OCI-LY1 (cell line): ENCODE measurements around the gene PRDX1.

Source experiments
- H2AFZ ChIP-seq: fragments of 200-600 bp; sonication (generic), shearing (Covaris generic); 2 replicates; pipeline ENCODE4 v1.6.0; 2014; ENCODE audit warnings: antibody characterized with exemption, mild to moderate bottlenecking, low read length
- H3F3A ChIP-seq: fragments of 200-600 bp; sonication (generic), shearing (Covaris generic); 2 replicates; pipeline ENCODE4 v1.6.0; 2014; ENCODE audit warnings: mild to moderate bottlenecking, antibody characterized with exemption, low read length, moderate library complexity; ENCODE audit not compliant: insufficient read depth
- H3K27ac ChIP-seq: fragments of 200-600 bp; sonication (generic); 2 replicates; pipeline ENCODE4 v1.5.1; 2014; ENCODE audit warnings: low read length, mixed run types, mild to moderate bottlenecking, low read depth; ENCODE audit not compliant: poor library complexity, severe bottlenecking
- H3K27me3 ChIP-seq: fragments of 200-600 bp; sonication (generic); 2 replicates; pipeline ENCODE4 v1.6.0; 2014; ENCODE audit warnings: antibody characterized with exemption, mild to moderate bottlenecking, low read length, moderate library complexity; ENCODE audit not compliant: insufficient read depth
- H3K36me3 ChIP-seq: fragments of 200-600 bp; sonication (generic); 2 replicates; pipeline ENCODE4 v1.6.1; 2014; ENCODE audit warnings: mild to moderate bottlenecking, antibody characterized with exemption, low read length, moderate library complexity, mixed read lengths; ENCODE audit not compliant: insufficient read depth
- H3K4me1 ChIP-seq: fragments of 200-600 bp; sonication (generic); 2 replicates; pipeline ENCODE4 v1.5.1; 2014; ENCODE audit warnings: mild to moderate bottlenecking, low read length, moderate library complexity; ENCODE audit not compliant: insufficient read depth, severe bottlenecking
- H3K4me2 ChIP-seq: fragments of 200-600 bp; sonication (generic), shearing (Covaris generic); 2 replicates; pipeline ENCODE4 v1.6.1; 2014; ENCODE audit warnings: low read length
- H3K4me3 ChIP-seq: fragments of 200-600 bp; sonication (generic); 2 replicates; pipeline ENCODE4 v1.5.1; 2014; ENCODE audit warnings: low read length, low read depth, mild to moderate bottlenecking, mixed read lengths; ENCODE audit not compliant: poor library complexity, severe bottlenecking
- H3K79me2 ChIP-seq: fragments of 200-600 bp; shearing (Covaris generic); 2 replicates; pipeline ENCODE4 v1.6.1; 2016; ENCODE audit warnings: mixed run types, low read length, mixed read lengths; ENCODE audit not compliant: insufficient read depth
- H3K9ac ChIP-seq: fragments of 200-600 bp; sonication (generic), shearing (Covaris generic); 2 replicates; pipeline ENCODE4 v1.6.1; 2014; ENCODE audit warnings: mild to moderate bottlenecking, low read length, mixed read lengths
- H3K9me2 ChIP-seq: fragments of 200-600 bp; sonication (generic), shearing (Covaris generic); 2 replicates; pipeline ENCODE4 v1.6.1; 2014; ENCODE audit warnings: low read depth, mild to moderate bottlenecking, low read length, mixed read lengths
- H3K9me3 ChIP-seq: fragments of 200-600 bp; shearing (Covaris generic); 2 replicates; pipeline ENCODE4 v1.6.1; 2014; ENCODE audit warnings: low read length, mixed read lengths
- H4K20me1 ChIP-seq: fragments of 200-600 bp; sonication (generic), shearing (Covaris generic); 2 replicates; pipeline ENCODE4 v1.6.0; 2016; ENCODE audit warnings: mild to moderate bottlenecking, low read length; ENCODE audit not compliant: insufficient read depth
- EZH2 ChIP-seq: fragments of 200-600 bp; sonication (generic), shearing (Covaris generic); IDR thresholded peaks from 2 replicates; pipeline ENCODE4 v1.8.0; 2017; ENCODE audit warnings: borderline replicate concordance, mixed run types, mild to moderate bottlenecking, antibody characterized with exemption, low read length, moderate library complexity, mixed read lengths
- TF ChIP-seq, protein P1 (sequence below): fragments of 200-600 bp; sonication (generic), shearing (Covaris generic); IDR thresholded peaks from 2 replicates; pipeline ENCODE4 v1.5.1; 2017; ENCODE audit warnings: mild to moderate bottlenecking, antibody characterized with exemption, low read length, moderate library complexity, mixed read lengths

The PRDX1 gene

GRCh38 chr1:45510972-45511527, 10.6 kb downstream of the PRDX1 start:
- Histone ChIP-seq H3K4me1 (no peaks in the 10 kb centered on the region), H4K20me1 (no peaks in the 10 kb centered on the region), H3K9me3 (no peaks in the 10 kb centered on the region), H3K79me2 (no peaks in the 10 kb centered on the region; the same call in 1 of the 2 replicates), H3F3A (no peaks in the 10 kb centered on the region), H3K9me2 (no peaks in the 10 kb centered on the region), H3K4me2 (no peak overlapping the region), H3K27ac (no peak overlapping the region), H3K27me3 (no peaks in the 10 kb centered on the region), H3K4me3 (no peak overlapping the region), H3K9ac (no peak overlapping the region), H3K36me3 (peaks cover 89% of the 10 kb centered on the region), H2AFZ (no peak overlapping the region)
- TF ChIP-seq, protein P1, sequence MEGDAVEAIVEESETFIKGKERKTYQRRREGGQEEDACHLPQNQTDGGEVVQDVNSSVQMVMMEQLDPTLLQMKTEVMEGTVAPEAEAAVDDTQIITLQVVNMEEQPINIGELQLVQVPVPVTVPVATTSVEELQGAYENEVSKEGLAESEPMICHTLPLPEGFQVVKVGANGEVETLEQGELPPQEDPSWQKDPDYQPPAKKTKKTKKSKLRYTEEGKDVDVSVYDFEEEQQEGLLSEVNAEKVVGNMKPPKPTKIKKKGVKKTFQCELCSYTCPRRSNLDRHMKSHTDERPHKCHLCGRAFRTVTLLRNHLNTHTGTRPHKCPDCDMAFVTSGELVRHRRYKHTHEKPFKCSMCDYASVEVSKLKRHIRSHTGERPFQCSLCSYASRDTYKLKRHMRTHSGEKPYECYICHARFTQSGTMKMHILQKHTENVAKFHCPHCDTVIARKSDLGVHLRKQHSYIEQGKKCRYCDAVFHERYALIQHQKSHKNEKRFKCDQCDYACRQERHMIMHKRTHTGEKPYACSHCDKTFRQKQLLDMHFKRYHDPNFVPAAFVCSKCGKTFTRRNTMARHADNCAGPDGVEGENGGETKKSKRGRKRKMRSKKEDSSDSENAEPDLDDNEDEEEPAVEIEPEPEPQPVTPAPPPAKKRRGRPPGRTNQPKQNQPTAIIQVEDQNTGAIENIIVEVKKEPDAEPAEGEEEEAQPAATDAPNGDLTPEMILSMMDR = no peak
- no peak for TF ChIP-seq EZH2

DNA sequence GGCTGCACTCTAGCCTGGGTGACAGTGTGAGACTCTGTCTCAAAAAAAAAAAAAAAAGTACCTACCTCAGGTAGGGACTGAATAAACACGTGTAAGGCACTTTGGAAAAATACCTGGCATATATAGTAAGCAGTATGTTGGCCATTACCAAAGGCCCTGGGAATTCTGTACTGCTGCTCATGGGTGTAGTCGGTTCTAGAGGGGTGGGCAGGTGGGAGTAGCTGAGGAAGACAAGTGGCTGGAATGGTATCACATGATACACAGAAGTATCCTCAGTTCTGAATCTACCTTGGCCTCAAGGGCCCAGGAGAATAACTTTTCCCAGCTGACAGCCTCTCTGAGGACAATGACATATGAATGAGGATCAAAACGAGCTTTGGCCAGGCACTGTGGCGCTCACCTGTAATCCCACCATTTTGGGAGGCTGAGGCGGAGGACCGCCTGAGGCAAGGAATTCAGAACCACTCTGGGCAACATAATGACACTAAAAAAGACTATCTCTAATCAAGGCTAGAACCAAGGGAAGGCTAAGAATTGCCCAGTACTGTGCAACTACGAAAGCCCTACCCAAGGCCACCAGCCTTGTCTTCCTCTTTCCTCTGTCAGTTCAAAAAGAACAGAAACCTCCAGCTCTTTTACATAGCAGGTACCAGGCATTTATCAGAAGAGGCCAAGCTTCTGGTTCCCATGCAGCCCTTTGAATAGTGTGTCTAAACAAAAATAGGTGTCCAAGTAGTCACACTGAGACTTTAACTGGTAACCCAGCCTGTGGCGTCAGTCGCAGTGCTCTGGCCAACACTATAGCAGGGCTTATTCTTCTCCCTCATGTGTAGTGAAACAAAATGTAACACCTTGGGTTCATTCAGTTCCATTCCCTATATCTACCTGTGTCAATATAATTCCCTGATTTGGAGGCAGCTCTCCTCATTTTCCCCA, 11.4 kb downstream of the PRDX1 start:
- H4K20me1 ChIP-seq = no peaks in the 10 kb centered on the region

GRCh38 chr1:45508295-45509151, 13.2 kb downstream of the PRDX1 start:
- Histone ChIP-seq H3K4me1 (no peaks in the 10 kb centered on the region), H3K9ac (no peak overlapping the region), H3K4me2 (no peak overlapping the region), H3K4me3 (no peak overlapping the region), H3K79me2 (no peaks in the 10 kb centered on the region), H3K27me3 (no peaks in the 10 kb centered on the region), H3F3A (no peaks in the 10 kb centered on the region), H3K27ac (no peak overlapping the region), H4K20me1 (no peaks in the 10 kb centered on the region), H2AFZ (no peak overlapping the region), H3K36me3 (peaks cover 69% of the 10 kb centered on the region), H3K9me3 (no peaks in the 10 kb centered on the region), H3K9me2 (no peaks in the 10 kb centered on the region)
- TF ChIP-seq, protein P1 = no peak
- no peak for TF ChIP-seq EZH2

More for the DNA sequence above, 11.4 kb downstream of the PRDX1 start:
- Histone ChIP-seq H3K9ac (no peak overlapping the region), H3K36me3 (peaks cover 81% of the 10 kb centered on the region), H3F3A (no peaks in the 10 kb centered on the region), H3K27ac (no peak overlapping the region), H3K4me1 (no peaks in the 10 kb centered on the region), H3K4me3 (no peak overlapping the region), H3K9me2 (no peaks in the 10 kb centered on the region), H3K9me3 (no peaks in the 10 kb centered on the region), H3K79me2 (no peaks in the 10 kb centered on the region), H2AFZ (no peak overlapping the region), H3K4me2 (no peak overlapping the region), H3K27me3 (no peaks in the 10 kb centered on the region)
- no peak for TF ChIP-seq EZH2
- TF ChIP-seq, protein P1 = no peak
